Measurements from ENCODE around the gene TNFAIP6.

TNFAIP6 gene

DNA sequence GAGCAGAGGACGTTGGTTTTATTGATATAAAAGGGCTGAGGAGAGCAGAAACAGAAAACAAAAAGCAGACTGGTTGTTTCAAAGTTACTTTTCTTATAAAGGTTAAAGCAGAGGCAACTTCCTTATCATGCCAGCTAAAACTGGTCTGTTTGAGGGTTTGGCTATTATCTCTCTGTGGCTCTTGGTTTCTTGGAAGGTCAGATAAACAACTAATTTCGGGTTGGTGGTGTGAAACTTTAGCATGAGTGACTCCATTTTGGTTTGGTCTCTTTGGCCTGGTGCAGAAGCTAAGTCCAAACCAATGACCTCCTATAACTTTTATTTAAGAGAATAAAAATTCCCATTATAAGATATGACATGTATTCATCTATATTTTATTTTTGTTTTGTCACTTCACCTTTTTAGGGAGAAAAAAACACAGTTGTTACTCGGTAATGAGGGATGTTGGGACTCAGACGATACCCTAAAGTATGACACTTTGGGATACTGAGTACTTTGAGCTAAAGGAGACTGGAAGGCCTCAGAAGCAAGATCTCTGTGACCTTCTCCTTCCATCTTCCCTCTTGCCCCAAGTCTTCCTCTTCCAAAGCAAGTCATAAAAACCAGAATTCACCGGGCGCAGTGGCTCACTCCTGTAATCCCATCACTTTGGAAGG lies 23.3 kb downstream of the TNFAIP6 start (continued):
- TF ChIP-seq ZNF8 (CRISPR knock-in tag; IDR thresholded peaks at IDR 0.05) (no peak), CSDC2 (CRISPR knock-in tag; IDR thresholded peaks at IDR 0.05) (peak; percentile 53; the same call in 1 of the 2 replicates), PPARA (CRISPR knock-in tag; IDR thresholded peaks at IDR 0.05; ENCODE audit: borderline replicate concordance) (no peak), ZFP3 (CRISPR knock-in tag; IDR thresholded peaks at IDR 0.05) (no peak), ISL1 (CRISPR knock-in tag; IDR thresholded peaks at IDR 0.05) (no peak), RARB (CRISPR knock-in tag; IDR thresholded peaks at IDR 0.05) (no peak), TCF4 (CRISPR knock-in tag; IDR thresholded peaks at IDR 0.05; ENCODE audit: borderline replicate concordance) (no peak)
- TF ChIP-seq, protein P1, sequence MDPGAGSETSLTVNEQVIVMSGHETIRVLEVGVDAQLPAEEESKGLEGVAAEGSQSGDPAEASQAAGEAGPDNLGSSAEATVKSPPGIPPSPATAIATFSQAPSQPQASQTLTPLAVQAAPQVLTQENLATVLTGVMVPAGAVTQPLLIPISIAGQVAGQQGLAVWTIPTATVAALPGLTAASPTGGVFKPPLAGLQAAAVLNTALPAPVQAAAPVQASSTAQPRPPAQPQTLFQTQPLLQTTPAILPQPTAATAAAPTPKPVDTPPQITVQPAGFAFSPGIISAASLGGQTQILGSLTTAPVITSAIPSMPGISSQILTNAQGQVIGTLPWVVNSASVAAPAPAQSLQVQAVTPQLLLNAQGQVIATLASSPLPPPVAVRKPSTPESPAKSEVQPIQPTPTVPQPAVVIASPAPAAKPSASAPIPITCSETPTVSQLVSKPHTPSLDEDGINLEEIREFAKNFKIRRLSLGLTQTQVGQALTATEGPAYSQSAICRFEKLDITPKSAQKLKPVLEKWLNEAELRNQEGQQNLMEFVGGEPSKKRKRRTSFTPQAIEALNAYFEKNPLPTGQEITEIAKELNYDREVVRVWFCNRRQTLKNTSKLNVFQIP (CRISPR knock-in tag; IDR thresholded peaks at IDR 0.05; ENCODE audit: borderline replicate concordance, low read depth) = no peak

DNA sequence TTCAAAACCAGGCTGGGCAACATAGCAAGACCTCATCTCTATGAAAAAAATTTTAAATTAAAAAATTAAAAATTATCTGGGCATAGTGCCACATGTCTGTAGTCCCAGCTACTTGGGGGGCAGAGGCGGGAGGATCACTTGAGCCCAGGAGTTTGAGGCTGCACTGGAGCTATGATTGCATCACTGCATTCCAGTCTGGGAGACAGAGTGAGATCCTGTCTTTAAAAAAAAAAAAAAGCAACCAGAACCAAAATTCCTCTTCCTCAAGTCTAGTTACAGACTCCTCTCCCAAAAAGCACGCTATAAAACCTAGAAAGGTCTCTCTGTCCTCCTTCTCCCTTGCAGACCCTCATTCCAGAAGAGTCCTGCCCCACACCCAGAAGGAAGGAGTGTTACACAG lies 23.9 kb downstream of the TNFAIP6 start:
- no peak for TF ChIP-seq ZNF565 (CRISPR knock-in tag; conservative IDR thresholded peaks at IDR 0.05; ENCODE audit: low read depth)
- no peak for TF ChIP-seq ZFP30 (CRISPR knock-in tag; IDR thresholded peaks at IDR 0.05)
- TF ChIP-seq, protein P2, sequence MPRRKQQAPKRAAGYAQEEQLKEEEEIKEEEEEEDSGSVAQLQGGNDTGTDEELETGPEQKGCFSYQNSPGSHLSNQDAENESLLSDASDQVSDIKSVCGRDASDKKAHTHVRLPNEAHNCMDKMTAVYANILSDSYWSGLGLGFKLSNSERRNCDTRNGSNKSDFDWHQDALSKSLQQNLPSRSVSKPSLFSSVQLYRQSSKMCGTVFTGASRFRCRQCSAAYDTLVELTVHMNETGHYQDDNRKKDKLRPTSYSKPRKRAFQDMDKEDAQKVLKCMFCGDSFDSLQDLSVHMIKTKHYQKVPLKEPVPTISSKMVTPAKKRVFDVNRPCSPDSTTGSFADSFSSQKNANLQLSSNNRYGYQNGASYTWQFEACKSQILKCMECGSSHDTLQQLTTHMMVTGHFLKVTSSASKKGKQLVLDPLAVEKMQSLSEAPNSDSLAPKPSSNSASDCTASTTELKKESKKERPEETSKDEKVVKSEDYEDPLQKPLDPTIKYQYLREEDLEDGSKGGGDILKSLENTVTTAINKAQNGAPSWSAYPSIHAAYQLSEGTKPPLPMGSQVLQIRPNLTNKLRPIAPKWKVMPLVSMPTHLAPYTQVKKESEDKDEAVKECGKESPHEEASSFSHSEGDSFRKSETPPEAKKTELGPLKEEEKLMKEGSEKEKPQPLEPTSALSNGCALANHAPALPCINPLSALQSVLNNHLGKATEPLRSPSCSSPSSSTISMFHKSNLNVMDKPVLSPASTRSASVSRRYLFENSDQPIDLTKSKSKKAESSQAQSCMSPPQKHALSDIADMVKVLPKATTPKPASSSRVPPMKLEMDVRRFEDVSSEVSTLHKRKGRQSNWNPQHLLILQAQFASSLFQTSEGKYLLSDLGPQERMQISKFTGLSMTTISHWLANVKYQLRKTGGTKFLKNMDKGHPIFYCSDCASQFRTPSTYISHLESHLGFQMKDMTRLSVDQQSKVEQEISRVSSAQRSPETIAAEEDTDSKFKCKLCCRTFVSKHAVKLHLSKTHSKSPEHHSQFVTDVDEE (CRISPR knock-in tag; IDR thresholded peaks at IDR 0.05) = no peak
- TF ChIP-seq, protein P1 (CRISPR knock-in tag; IDR thresholded peaks at IDR 0.05; ENCODE audit: borderline replicate concordance, low read depth) = no peak
- no peak for TF ChIP-seq ZC3H10 (CRISPR knock-in tag; IDR thresholded peaks at IDR 0.05)
- TF ChIP-seq RARB (CRISPR knock-in tag; IDR thresholded peaks at IDR 0.05) = no peak
- TF ChIP-seq BACH2 (CRISPR knock-in tag; IDR thresholded peaks at IDR 0.05; ENCODE audit: borderline replicate concordance) = no peak
- no peak for TF ChIP-seq ISL1 (CRISPR knock-in tag; IDR thresholded peaks at IDR 0.05)
- no peak for TF ChIP-seq TOX (CRISPR knock-in tag; IDR thresholded peaks at IDR 0.05; ENCODE audit: borderline replicate concordance)
- no peak for TF ChIP-seq GLIS3 (CRISPR knock-in tag; IDR thresholded peaks at IDR 0.05)
- TF ChIP-seq OSR1 (CRISPR knock-in tag; IDR thresholded peaks at IDR 0.05) = no peak
- TF ChIP-seq ZFP3 (CRISPR knock-in tag; IDR thresholded peaks at IDR 0.05) = no peak
- TF ChIP-seq ESRRG (CRISPR knock-in tag; IDR thresholded peaks at IDR 0.05) = no peak
- TF ChIP-seq CSDC2 (CRISPR knock-in tag; IDR thresholded peaks at IDR 0.05) = no peak

DNA sequence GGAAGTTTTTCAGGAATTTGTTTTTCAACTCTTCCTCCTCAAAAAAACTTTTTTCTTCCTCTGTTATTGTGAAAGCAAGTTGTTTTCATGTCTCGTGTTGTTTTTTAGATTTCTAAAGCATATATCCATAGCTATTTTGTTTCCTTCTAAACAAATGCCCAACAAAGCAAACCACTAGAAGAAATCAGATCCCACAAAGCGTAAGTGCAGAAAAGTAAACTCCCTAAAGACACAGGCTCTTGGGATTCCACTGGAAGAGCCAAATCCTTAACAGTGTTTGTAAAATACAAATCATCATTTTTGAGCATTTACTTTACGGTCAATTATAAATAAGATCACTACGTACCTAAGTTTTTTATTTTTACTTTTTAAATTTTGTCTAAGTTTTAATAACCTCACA lies 30.6 kb downstream of the TNFAIP6 start:
- TF ChIP-seq ZC3H10 (CRISPR knock-in tag; IDR thresholded peaks at IDR 0.05) (no peak), ZNF8 (CRISPR knock-in tag; IDR thresholded peaks at IDR 0.05) (no peak), OSR1 (CRISPR knock-in tag; IDR thresholded peaks at IDR 0.05) (no peak), ZNF565 (CRISPR knock-in tag; conservative IDR thresholded peaks at IDR 0.05; ENCODE audit: low read depth) (no peak), GLIS3 (CRISPR knock-in tag; IDR thresholded peaks at IDR 0.05) (no peak), BACH2 (CRISPR knock-in tag; IDR thresholded peaks at IDR 0.05; ENCODE audit: borderline replicate concordance) (no peak), CSDC2 (CRISPR knock-in tag; IDR thresholded peaks at IDR 0.05) (no peak), ZNF70 (CRISPR knock-in tag; IDR thresholded peaks at IDR 0.05) (no peak), ZFP3 (CRISPR knock-in tag; IDR thresholded peaks at IDR 0.05) (no peak), TOX (CRISPR knock-in tag; IDR thresholded peaks at IDR 0.05; ENCODE audit: borderline replicate concordance) (no peak), SNAI2 (CRISPR knock-in tag; IDR thresholded peaks at IDR 0.05) (no peak), ZFP30 (CRISPR knock-in tag; IDR thresholded peaks at IDR 0.05) (no peak)
- TF ChIP-seq, protein P3, sequence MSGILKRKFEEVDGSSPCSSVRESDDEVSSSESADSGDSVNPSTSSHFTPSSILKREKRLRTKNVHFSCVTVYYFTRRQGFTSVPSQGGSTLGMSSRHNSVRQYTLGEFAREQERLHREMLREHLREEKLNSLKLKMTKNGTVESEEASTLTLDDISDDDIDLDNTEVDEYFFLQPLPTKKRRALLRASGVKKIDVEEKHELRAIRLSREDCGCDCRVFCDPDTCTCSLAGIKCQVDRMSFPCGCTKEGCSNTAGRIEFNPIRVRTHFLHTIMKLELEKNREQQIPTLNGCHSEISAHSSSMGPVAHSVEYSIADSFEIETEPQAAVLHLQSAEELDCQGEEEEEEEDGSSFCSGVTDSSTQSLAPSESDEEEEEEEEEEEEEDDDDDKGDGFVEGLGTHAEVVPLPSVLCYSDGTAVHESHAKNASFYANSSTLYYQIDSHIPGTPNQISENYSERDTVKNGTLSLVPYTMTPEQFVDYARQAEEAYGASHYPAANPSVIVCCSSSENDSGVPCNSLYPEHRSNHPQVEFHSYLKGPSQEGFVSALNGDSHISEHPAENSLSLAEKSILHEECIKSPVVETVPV (CRISPR knock-in tag; IDR thresholded peaks at IDR 0.05) = no peak
- TF ChIP-seq, protein P1 (CRISPR knock-in tag; IDR thresholded peaks at IDR 0.05; ENCODE audit: borderline replicate concordance, low read depth) = no peak
- TF ChIP-seq, protein P4, sequence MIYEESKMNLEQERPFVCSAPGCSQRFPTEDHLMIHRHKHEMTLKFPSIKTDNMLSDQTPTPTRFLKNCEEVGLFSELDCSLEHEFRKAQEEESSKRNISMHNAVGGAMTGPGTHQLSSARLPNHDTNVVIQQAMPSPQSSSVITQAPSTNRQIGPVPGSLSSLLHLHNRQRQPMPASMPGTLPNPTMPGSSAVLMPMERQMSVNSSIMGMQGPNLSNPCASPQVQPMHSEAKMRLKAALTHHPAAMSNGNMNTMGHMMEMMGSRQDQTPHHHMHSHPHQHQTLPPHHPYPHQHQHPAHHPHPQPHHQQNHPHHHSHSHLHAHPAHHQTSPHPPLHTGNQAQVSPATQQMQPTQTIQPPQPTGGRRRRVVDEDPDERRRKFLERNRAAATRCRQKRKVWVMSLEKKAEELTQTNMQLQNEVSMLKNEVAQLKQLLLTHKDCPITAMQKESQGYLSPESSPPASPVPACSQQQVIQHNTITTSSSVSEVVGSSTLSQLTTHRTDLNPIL (CRISPR knock-in tag; IDR thresholded peaks at IDR 0.05; ENCODE audit: low read depth) = no peak
- TF ChIP-seq, protein P5, sequence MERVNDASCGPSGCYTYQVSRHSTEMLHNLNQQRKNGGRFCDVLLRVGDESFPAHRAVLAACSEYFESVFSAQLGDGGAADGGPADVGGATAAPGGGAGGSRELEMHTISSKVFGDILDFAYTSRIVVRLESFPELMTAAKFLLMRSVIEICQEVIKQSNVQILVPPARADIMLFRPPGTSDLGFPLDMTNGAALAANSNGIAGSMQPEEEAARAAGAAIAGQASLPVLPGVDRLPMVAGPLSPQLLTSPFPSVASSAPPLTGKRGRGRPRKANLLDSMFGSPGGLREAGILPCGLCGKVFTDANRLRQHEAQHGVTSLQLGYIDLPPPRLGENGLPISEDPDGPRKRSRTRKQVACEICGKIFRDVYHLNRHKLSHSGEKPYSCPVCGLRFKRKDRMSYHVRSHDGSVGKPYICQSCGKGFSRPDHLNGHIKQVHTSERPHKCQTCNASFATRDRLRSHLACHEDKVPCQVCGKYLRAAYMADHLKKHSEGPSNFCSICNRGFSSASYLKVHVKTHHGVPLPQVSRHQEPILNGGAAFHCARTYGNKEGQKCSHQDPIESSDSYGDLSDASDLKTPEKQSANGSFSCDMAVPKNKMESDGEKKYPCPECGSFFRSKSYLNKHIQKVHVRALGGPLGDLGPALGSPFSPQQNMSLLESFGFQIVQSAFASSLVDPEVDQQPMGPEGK (CRISPR knock-in tag; IDR thresholded peaks at IDR 0.05; ENCODE audit: borderline replicate concordance) = no peak
- ATAC-seq = no peak

More for the DNA sequence above, 23.9 kb downstream of the TNFAIP6 start:
- ATAC-seq = no peak
